Stimulated activated CD4-positive, alpha-beta T cell treated with anti-CD3 and anti-CD28 coated beads, Interleukin-15, amount 100 ng/mL, for 48 hours (primary cell): Measurements from ENCODE around the gene KCTD2.

ENCODE experiments used
- DNase-seq, 2 donors: peaks; one replicate each; pipeline ENCODE4 v3.0.0-alpha.2; 2020; ENCODE audit warnings: low read depth in 2 of 2

Gene KCTD2

GRCh38 chr17:75077072-75077495, 30.1 kb downstream of the KCTD2 start:
- no peak for DNase-seq

GRCh38 chr17:75077496-75078283, 30.7 kb downstream of the KCTD2 start:
- DNase-seq: peak in 1 of 2 donors; percentile 49

DNA sequence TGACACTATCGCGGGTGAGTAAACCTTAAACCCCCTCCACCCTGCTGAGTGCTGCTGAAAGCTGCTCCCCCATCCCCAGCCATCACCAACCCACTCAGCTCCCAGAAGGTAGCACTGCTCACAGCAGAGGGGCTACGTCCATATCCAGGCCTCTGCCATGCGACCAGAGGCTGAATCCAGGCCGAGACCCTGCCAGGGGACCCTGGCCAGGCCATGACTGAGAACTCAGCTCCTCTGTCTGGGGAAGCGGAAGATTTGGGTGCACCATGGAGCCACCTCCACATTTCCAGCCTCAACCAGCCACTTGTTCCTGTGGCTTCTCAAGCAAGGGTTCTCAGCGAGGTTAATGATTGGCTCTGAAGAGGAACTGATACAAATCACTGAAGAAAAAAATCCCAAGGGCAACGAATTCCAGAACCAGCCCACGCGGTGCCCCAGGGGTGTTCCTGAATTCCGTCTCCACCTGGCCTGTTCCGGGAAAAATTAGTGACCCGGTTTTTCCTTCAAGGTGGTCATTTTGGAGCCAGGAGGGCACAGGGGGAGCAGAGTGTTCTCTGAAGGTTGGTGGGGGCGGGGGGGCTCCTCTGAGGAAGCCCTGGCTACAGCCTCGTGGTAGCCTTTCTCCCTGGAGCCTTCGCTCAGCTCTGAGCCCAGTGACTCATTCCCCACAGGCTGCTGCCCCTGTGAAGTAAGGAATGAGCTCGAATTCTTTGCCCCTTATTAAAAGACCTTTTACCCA, 31.4 kb downstream of the KCTD2 start:
- DNase-seq: no peak

- no peak for DNase-seq
These were observed 32.0 kb downstream of the KCTD2 start for GRCh38 chr17:75079023-75079373.

DNA sequence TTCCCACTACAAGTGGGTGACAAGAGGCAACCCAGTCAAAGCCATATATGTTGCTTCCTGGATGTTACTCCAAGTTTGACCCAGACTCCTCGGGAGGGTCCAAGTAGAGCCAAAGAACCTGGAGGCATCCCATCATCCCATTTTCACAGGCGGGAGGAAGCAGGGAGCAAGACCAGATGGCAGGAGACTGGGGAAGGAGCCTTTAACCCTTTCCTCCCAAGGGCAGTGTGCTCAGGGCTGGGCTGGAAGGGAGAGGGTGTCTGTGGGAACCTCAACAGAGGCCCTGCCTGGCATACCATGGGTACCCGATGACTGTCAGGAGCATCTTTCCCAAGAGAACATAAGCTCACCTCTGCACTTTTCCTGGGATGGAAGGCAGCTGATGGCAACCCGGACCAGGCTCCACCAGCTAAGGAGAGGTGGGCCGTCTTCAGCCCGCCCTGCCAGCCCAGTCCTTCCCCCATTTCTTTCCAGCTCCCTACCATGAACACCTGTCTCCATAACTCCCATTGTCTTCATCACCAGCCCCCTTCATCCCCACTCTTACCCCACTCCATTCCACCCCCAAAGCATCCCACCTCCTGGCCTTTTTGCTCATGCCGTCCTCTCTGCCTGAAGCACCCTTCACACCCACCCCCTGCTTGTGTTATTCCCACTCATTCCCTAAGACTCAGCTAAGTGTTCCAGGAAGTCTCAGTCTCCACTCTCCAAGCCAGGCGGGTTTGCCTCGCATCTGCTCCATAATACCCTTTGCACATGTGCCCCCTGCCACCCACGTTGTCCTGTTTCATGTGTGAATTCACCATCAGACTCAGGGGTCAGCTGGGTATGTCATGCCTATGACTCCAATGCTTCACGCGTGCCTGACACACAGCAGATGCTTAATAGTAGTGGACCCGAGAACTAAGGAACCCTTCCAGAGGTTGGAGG, 34.9 kb downstream of the KCTD2 start:
- no peak for DNase-seq

GRCh38 chr17:75082683-75083082, 35.7 kb downstream of the KCTD2 start:
- DNase-seq: no peak

- no peak for DNase-seq
These were observed 37.1 kb downstream of the KCTD2 start for GRCh38 chr17:75084039-75084660.

- no peak for DNase-seq
These were observed 39.6 kb downstream of the KCTD2 start for GRCh38 chr17:75086496-75087181.

DNA sequence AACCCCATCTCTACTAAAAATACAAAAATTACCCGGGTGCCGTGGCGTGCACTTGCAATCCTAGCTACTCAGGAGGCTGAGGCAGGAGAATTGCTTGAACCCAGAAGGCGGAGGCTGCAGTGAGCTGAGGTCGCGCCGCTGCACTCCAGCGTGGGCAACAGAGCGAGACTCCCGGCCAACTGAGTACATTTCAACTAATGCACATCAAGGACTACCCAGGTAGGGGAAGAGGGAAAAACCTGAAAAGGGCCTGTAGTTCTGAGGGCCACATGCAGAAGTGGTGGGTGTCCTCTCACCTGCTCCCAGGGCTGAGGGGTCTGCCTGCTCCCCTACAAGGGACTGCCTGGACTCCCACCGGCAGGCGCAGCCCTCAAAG, 40.1 kb downstream of the KCTD2 start:
- DNase-seq: no peak

DNA sequence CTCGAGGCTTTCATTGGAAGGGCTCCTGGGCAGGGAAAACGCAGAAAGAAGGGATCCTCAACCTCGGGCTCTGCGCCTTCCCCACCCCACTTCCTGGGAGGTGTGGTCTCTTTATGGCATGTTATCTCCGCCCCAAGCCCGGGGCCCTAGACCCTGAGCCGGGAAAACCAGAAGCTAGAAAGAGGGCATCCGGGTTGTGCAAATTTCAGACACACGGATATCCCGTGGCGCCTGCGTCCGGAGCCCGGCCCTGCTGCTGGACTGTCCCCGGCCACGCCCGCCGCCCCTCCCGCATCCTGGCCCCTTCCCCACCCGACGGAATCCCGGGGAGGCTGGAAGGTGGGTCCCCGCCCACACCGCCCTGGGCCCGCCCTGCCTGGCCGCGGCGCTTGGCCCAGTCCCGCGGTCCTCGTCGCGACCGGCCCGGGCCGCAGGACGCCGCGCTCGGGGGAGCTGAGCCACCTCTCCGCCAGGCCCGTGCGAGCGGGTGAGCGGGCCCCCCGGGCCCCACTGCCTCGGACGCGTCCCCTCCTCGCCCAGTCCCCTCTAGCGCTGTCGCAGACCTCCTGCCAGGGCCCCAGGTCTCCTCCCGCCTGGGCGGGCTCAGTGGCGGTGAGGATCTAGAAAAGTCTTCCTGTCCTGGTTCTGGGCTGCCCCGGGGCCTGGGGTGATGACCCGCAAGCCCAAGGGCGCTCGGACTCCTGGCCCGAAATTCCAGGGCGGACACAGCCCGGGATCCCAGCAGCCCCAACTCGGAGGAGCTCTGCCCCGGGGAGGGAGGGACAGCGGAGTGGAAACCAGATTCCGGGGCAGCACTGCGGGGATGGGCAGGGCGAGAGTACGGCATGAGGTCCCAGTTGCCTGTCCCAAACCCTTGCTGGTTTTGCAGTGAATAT, 40.8 kb downstream of the KCTD2 start, which contains the start of gene SLC16A5:
SLC16A5 (plus strand) TSS at position 397 of the 896 bp plus-strand sequence. CDS start 5,683 bp downstream, outside the sequence.
- no peak for DNase-seq

DNA sequence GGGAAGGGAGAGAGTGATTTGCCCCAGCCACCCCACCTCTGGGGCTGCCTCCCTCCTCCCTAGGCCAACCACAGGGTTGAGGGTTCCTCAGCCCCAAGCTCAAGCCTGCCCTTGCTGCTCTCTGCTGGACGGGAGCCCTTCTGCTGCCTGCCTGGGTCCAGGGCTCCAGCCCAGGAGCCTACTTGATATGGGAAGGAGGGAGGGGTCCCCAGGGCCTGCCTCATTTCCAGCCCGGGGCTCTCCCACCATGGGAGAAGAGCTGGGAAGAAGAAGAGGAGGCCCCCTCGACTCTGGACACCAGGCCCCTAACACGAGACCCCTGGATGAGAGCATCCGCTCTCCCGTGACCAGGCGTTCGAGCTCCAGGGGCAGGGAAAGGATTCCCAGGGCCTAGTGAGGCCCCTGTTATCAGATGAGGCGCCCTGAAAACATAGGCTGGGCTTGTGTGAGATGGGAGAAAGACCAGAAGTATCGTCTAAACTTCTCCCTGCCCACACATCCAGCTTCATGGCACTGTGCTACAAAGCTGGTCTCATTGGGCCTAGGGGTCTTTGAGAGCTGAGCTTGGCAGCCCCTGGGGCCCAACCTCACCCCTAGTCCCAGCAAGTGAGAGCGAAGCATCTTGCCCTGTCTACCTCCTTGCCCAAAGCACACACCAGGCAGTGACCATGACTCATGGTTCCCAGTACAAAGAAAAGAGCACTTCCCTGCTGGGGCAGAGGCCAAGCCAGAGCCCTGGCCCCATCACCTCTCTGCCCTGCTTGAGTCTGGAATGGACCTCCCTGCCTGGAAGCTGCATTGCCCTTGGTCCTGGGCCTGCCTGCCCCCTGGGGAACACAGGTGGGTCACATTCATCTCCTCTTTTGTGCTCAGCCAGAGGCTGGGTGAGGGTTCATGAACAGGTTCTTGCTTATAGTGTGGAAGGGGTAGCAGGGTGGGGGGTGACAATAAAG, 41.7 kb downstream of the KCTD2 start:
- DNase-seq: no peak

DNA sequence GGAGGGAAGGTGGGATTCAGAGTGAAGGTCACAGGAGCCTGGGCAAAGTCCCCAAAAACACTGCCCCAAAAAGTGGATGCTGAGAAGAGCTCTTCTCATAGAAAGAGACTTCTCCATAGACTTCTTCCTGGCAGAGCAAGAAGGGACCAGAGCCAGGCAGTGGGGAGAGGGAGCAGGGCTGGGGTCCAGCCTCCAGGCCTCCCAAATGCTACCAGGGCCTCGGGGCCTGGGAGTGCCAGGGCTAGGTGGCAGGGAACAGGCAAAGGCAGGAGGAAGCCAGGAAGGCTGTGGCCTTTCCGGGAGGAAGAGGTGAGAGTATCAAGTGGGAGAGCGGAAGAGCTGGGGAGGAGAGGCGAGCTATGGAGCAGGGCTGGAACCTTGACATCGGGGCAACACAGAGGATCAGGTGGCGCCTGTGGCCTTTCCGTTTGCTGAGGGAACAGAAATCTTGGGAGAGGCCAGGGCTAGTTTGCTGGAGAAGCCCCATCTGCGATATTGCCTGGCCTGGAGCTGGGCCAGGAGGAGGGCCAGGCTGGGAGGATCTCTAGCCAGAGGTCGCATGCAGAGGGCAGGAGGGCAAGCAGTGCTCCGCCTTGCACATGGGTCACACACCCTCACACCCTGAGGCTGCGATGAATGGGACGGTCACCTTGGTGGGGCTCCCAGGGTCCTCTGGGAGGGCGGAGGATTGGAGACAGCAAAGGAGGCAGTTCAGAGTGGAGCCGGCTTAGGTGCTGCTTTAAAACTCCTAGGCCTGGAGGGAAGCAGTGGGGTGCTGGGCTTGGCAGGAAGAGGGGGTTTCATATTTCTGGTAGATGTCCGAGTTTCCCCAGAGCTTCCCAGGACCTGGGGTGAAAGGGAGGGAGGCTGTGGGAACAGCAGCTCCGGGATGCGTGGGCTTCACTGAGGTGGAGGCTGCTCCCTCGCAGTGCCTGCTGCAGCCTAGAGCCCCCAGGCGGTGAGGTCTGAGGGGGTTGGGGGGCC, 44.1 kb downstream of the KCTD2 start:
- DNase-seq: no peak

DNA sequence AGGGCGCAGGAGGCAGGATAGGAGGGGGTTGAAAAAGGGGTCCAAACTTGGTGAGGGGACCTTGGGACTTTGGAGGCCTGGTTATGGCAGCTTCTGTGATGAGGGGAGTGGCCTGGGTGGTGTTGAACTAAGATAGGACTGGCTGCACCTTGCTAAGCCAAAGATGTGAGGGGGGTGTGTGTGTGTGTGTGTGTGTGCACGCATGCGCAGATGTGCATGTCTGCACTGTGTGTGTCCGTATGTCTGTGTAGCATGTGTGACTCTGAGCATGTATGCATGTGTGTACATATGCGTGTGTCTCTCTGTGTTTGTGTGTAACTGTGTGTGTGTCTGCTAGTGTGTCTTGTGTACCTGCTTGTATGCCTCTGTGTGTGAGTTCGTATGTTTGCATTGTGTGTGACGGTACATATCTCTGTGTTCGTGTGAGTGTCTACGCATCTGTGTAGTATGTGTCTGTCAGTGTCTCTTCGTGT, 44.9 kb downstream of the KCTD2 start:
- DNase-seq: no peak

- no peak for DNase-seq
These were observed 46.6 kb downstream of the KCTD2 start for GRCh38 chr17:75093548-75094158.

DNA sequence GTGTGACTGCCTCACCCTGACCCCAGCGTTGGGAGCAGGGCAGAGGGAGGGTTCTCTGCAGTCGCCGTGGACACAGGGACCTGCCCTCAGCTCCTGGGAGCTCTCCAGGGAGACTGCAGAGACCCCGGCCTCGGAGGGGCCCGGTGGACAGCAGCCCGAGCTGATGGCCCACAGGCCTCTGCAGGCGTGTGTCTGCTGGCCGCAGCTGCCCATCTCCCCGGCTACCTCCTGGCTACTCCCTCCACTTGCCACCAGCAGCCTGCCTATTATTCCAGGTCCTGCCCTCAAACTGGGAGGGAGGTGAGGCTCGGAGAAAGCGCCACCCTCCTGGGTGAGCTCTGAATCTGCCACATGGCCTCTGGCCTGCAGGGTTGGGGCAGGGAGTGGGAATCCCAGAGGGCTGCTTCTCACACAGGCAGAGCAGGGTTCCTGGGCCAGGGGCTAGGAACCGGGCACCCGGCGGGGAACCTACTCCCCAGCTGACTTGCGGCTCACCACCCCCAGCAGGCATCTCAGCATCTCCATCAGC, 47.9 kb downstream of the KCTD2 start:
- no peak for DNase-seq

GRCh38 chr17:75096082-75096625, 49.1 kb downstream of the KCTD2 start:
- DNase-seq: no peak
